Fibroblast of lung (primary cell): ENCODE measurements around the gene CDK10.
"Not testable (repeated sequence)": the region's sequence is repeated elsewhere in the genome, so short reads cannot be mapped to it uniquely, and the experiment has no call there.

Source experiments
- EZH2 ChIP-seq: IDR thresholded peaks from 2 replicates; pipeline ENCODE4 v1.5.1; 2012; ENCODE audit warnings: low read length, control low read depth, mild to moderate bottlenecking; ENCODE audit errors: missing control alignments
- TF ChIP-seq, protein P1 (sequence below), 2 donors: IDR thresholded peaks in 1 of 2; conservative IDR thresholded peaks in 1 of 2; 1 replicate in 1 of 2; 2 replicates in 1 of 2; pipeline ENCODE4 v1.5.1; 2011 to 2012; ENCODE audit warnings: low read length in 2 of 2, control low read depth in 1 of 2, inconsistent platforms in 1 of 2, low read depth in 1 of 2, mild to moderate bottlenecking in 1 of 2

DNA sequence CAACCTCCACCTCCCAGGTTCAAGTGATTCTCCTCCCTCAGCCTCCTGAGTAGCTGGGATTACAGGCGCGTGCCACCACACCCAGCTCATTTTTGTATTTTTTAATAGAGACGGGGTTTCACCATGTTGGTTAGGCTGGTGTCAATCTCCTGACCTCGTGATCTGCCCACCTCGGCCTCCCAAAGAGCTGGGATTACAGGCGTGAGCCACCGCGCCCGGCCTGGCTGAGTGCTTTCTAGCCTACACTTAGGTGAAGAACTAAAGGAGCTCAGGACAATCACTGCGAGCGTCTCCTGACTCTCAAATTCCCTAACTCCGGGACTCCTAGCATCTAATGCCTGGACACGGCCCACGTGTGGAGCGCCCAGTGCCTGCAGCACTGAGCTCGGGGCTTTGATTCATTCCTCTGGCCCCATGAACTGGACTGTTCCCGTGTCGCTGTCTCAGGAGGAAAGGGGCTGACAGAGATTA lies 13.2 kb downstream of the CDK10 start:
- TF ChIP-seq, protein P1, sequence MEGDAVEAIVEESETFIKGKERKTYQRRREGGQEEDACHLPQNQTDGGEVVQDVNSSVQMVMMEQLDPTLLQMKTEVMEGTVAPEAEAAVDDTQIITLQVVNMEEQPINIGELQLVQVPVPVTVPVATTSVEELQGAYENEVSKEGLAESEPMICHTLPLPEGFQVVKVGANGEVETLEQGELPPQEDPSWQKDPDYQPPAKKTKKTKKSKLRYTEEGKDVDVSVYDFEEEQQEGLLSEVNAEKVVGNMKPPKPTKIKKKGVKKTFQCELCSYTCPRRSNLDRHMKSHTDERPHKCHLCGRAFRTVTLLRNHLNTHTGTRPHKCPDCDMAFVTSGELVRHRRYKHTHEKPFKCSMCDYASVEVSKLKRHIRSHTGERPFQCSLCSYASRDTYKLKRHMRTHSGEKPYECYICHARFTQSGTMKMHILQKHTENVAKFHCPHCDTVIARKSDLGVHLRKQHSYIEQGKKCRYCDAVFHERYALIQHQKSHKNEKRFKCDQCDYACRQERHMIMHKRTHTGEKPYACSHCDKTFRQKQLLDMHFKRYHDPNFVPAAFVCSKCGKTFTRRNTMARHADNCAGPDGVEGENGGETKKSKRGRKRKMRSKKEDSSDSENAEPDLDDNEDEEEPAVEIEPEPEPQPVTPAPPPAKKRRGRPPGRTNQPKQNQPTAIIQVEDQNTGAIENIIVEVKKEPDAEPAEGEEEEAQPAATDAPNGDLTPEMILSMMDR (conservative IDR thresholded peaks at IDR 0.05 in 1 of 2, IDR thresholded peaks at IDR 0.05 in 1 of 2; ENCODE audit: low read depth in 1 of 2, low read length in 2 of 2), result not testable (repeated sequence)
- not testable (repeated sequence) for TF ChIP-seq EZH2
